GM12892 (cell line): ENCODE results near the gene ZGRF1.
"Not testable (repeated sequence)": the region's sequence is repeated elsewhere in the genome, so short reads cannot be mapped to it uniquely, and the experiment has no call there.

Experiments
- POLR2A ChIP-seq: IDR thresholded peaks from 2 replicates; pipeline ENCODE4 v1.6.1; 2011; ENCODE audit warnings: low read depth, low read length, control low read depth
- POLR2AphosphoS5 ChIP-seq: IDR thresholded peaks from 2 replicates; pipeline ENCODE4 v1.6.1; 2011; ENCODE audit warnings: low read depth, low read length, control low read depth
- TAF1 ChIP-seq: IDR thresholded peaks from 2 replicates; pipeline ENCODE4 v1.6.1; 2011; ENCODE audit warnings: low read depth, mild to moderate bottlenecking, control low read depth, low read length, borderline replicate concordance

- TF ChIP-seq POLR2A, POLR2AphosphoS5, TAF1: not testable (repeated sequence)
Measured at GRCh38 chr4:112522431-112522830, 114.3 kb downstream of the ZGRF1 start.
